Adrenal gland (tissue), 12 donors: ENCODE data around the gene SYNM. TPM values are rescaled to one million over a fixed set of nuclear protein-coding genes. Genes with fewer than 3 reads are reported as not detected.

Experiments used
- DNase-seq, 7 donors: peaks; one replicate each; pipeline ENCODE4 v3.0.0-alpha.2; 2019 to 2020
- H3K27ac ChIP-seq, 5 donors: fragments of 200-600 bp; sonication (generic) in 4 of 5; 1 replicate in 3 of 5; 2 replicates in 2 of 5; pipeline versions ENCODE4 v1.5.1 to v1.8.0; 2016 to 2020; ENCODE audit warnings: mild to moderate bottlenecking in 1 of 5
- H3K27me3 ChIP-seq: fragments of 200-600 bp; 2 replicates; pipeline ENCODE4 v1.8.0; 2021
- H3K36me3 ChIP-seq, 2 donors: fragments of 200-600 bp; replicated peaks in 1 of 2; 1 replicate in 1 of 2; 2 replicates in 1 of 2; pipeline versions ENCODE4 v1.5.1 to v1.8.0; 2018 to 2022
- H3K4me1 ChIP-seq, 2 donors: fragments of 200-600 bp; replicated peaks in 1 of 2; 1 replicate in 1 of 2; 2 replicates in 1 of 2; pipeline versions ENCODE4 v1.5.1 to v1.8.0; 2018 to 2021
- H3K4me3 ChIP-seq, 4 donors: fragments of 200-600 bp; sonication (generic) in 3 of 4; one replicate each; pipeline ENCODE4 v1.5.1; 2016 to 2018
- H3K9me3 ChIP-seq, 3 donors: fragments of 200-600 bp; sonication (generic) in 1 of 3; replicated peaks in 1 of 3; 1 replicate in 2 of 3; 2 replicates in 1 of 3; pipeline versions ENCODE4 v1.5.1 to v1.8.0; 2016 to 2021
- CTCF ChIP-seq, 6 experiments: fragments of 450-650 bp in 4 of 6; fragments of 200-600 bp in 2 of 6; sonication (generic) in 1 of 6; IDR thresholded peaks; 1 replicate in 5 of 6; 2 replicates in 1 of 6; pipeline versions ENCODE4 v1.5.1 to v1.8.0; 2016 to 2021; ENCODE audit warnings: antibody characterized with exemption in 6 of 6, mild to moderate bottlenecking in 2 of 6, moderate library complexity in 1 of 6
- POLR2A ChIP-seq, 2 donors: fragments of 450-650 bp; IDR thresholded peaks; one replicate each; pipeline ENCODE4 v1.6.1; 2017; ENCODE audit warnings: antibody characterized with exemption in 2 of 2, mild to moderate bottlenecking in 2 of 2, moderate library complexity in 1 of 2
- WGBS, 4 donors: extraction: QIAGEN DNeasy Blood & Tissue Kit in 2 of 4; methylation state at CpG; one replicate each; pipeline versions ENCODE4 v1.1.5 to v1.1.7; 2013 to 2017; 5-methylcytosine and 5-hydroxymethylcytosine counted together
- intact Hi-C, 2 donors: fragments of 100-400 bp; cut with DNase I; formaldehyde crosslinking; loops; one replicate each; pipeline versions ENCODE4 v1.14.1 to v1.15.0; 2022 to 2023
- polyA plus RNA-seq, 3 donors: library from polyadenylated mRNA; stranded (reverse); fragments of 200-250 nt in 2 of 3; fragments of 350-450 nt in 1 of 3; fragmentation: Illumina TruSeq in 1 of 3; extraction: RNeasy Lipid Tissue Mini Kit (QIAGEN cat#74804) in 1 of 3; gene quantifications; one replicate each; pipeline ENCODE4 v1.2.3, GENCODE V29; 2013 to 2014
- total RNA-seq, 9 donors: library from RNA; depleted of rRNA in 4 of 9; stranded (reverse); fragments of >200 nt in 4 of 9; fragments of 120-200 nt in 1 of 9; fragmentation: NEBNext Ultra II Directional in 1 of 9; extraction: Animal tissue kit (Norgen Biotek cat#: 25700) in 1 of 9; gene quantifications; one replicate each; pipeline versions ENCODE4 v1.1.0 to v1.2.4, GENCODE V29; 2013 to 2023
- donor health status: healthy with polysubstance abuse.
- donor health status: Bipolar disorder and iron deficiency.
- donor health status: DM: yes; HTN: yes; CAD: no.
- donor health status: DM: no; HTN: no; CAD: no.
- donor health status: DM: no; HTN: no; CAD: no.
- donor health status: DM: yes; HTN: yes; CAD: no.

SYNM gene
- total and polyA plus RNA-seq, 12 donors: 9.3 to 44.6 (median 33.2) TPM

DNA sequence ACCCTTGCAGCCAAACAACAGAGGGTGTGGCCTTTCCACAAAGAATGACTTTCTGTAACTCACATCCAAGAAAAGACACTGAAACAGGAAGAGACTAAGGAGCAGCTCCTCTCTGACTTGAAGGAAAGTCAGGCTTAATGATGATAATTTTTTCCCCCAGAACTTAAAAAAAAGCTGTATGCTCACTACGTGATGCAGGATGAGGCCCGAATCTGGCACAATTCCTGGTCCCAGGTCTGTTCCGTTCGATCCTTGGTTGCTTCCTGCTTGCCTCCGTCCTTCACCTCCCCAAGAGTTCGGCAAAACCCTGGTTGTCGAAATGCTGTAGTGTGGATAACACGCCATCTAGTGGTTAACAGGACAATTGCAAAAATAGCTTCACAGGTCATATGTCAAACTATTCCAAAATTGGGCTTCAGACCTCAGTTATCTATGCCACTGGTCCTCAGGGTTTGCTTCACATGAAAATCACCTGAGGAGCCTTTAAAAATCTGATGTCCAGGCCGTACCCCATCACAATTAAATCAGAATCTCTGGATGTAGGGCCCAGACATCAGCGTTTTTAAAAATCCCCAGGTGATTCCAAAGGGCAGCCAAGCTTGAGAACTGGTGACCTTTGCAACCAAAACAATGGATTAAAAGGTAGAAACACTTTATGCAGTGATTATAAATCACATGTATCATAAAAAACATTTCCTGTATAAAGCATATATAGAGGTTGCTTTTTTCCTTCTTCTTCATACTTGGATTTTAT lies 28.1 kb upstream of the SYNM start:
- Histone ChIP-seq H3K4me1 (no peaks in the 10 kb centered on the region), H3K27me3 (no peaks in the 10 kb centered on the region), H3K36me3 (no peaks in the 10 kb centered on the region), H3K27ac (peak overlapping the region in 2 of 5 donors; percentile 27 to 60), H3K4me3 (peak overlapping the region in 2 of 4 donors; percentile 16 to 56), H3K9me3 (no peaks in the 10 kb centered on the region)
- intact Hi-C loops: loop anchor here in 1 of 2 donors (5.0 kb wide), 1 partner anchor 634 kb away; no protein-coding TSS in a partner anchor
- peak; percentile 65 to 87 (median 80) for DNase-seq
- TF ChIP-seq CTCF (IDR thresholded peaks at IDR 0.05) (peak; percentile 84 to 92 (median 90)), POLR2A (IDR thresholded peaks at IDR 0.05) (no peak)
- WGBS, 4 donors: 7 to 9% (median 8%) methylated on average over 10 of the region's 10 CpGs

- WGBS, 4 donors: 84 to 100% (median 88%) methylated on average over 1 of the region's 1 CpG
- TF ChIP-seq CTCF (IDR thresholded peaks at IDR 0.05) (no peak), POLR2A (IDR thresholded peaks at IDR 0.05) (no peak)
- intact Hi-C loops: no loop called here
These were observed 22.1 kb upstream of the SYNM start for GRCh38 chr15:99082798-99083197.

DNA sequence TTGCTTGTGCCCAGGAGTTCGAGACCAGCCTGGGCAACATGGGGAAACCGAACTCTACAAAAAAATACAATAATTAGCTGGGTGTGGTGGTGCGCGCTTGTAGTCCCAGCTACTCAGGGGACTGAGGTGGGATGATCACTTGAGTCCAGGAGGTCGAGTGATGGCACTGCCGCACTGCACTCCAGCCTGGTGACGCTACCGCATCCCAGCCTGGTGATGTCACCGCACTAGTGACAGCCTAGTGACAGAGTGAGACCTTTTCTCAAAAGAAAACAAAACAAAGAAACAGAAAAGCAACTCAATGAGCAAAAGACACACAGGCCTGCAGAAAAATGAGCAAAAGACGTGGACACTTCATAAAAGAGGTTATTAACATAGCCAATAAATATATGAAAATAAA lies 19.9 kb upstream of the SYNM start:
- intact Hi-C loops: no loop called here
- H3K27me3 ChIP-seq: no peaks in the 10 kb centered on the region
- no peak overlapping the region for H3K27ac ChIP-seq
- no peaks in the 10 kb centered on the region for H3K9me3 ChIP-seq
- TF ChIP-seq CTCF (IDR thresholded peaks at IDR 0.05): no peak
- no peak for TF ChIP-seq POLR2A (IDR thresholded peaks at IDR 0.05)
- peak in 1 of 7 donors; percentile 17 for DNase-seq
- no peaks in the 10 kb centered on the region for H3K36me3 ChIP-seq
- H3K4me3 ChIP-seq: no peak overlapping the region
- H3K4me1 ChIP-seq: no peaks in the 10 kb centered on the region
- WGBS, 4 donors: 92 to 97% (median 95%) methylated on average over 10 of the region's 10 CpGs

More at GRCh38 chr15:99082798-99083197, 22.1 kb upstream of the SYNM start:
- Histone ChIP-seq H3K27me3 (no peaks in the 10 kb centered on the region), H3K4me1 (no peaks in the 10 kb centered on the region), H3K4me3 (no peak overlapping the region), H3K36me3 (no peaks in the 10 kb centered on the region), H3K9me3 (no peaks in the 10 kb centered on the region), H3K27ac (no peak overlapping the region)
- no peak for DNase-seq

- DNase-seq: peak in 1 of 7 donors; percentile 27
- no peaks in the 10 kb centered on the region for H3K4me1 ChIP-seq
- no peak overlapping the region for H3K4me3 ChIP-seq
- intact Hi-C loops: no loop called here
- WGBS, 4 donors: 86 to 90% (median 88%) methylated on average over 8 of the region's 8 CpGs
- no peaks in the 10 kb centered on the region for H3K27me3 ChIP-seq
- H3K36me3 ChIP-seq: no peaks in the 10 kb centered on the region
- no peak overlapping the region for H3K27ac ChIP-seq
- TF ChIP-seq POLR2A (IDR thresholded peaks at IDR 0.05) (no peak), CTCF (IDR thresholded peaks at IDR 0.05) (no peak)
- no peaks in the 10 kb centered on the region for H3K9me3 ChIP-seq
These were observed 19.2 kb upstream of the SYNM start for GRCh38 chr15:99085413-99086326.
